Endothelial cell of umbilical vein (primary cell): ENCODE results near the gene TBCE. TPM values are rescaled to one million over a fixed set of nuclear protein-coding genes. Genes with fewer than 3 reads are reported as not detected.

Experiments used
- BruUV-seq: library from RNA; stranded (reverse); fragments of 400-500 nt; replicated peaks from 2 replicates; lab custom pipeline; 2021; lab: Mats Ljungman, UMichigan
- CTCF ChIA-PET: fragments of 300-600, 350-600 bp; sonication (Branson Sonifier 250); formaldehyde crosslinking; loops from one replicate; lab custom pipeline; 2021; ENCODE audit warnings: antibody characterized with exemption, inconsistent platforms; lab: Charles Lee
- POLR2A ChIA-PET: fragments of 300-600, 350-600 bp; sonication (Branson Sonifier 250); formaldehyde crosslinking; loops from one replicate; lab custom pipeline; 2021; ENCODE audit warnings: antibody characterized with exemption, inconsistent platforms; lab: Charles Lee
- DNase-seq: peaks from one replicate; pipeline ENCODE4 v3.0.0-alpha.2; 2011; ENCODE audit warnings: low read depth, low spot score
- FAIRE-seq: peaks from 2 replicates; lab custom pipeline; 2011; peaks lifted over from hg19 to GRCh38; lab: Jason Lieb, UNC
- H2AFZ ChIP-seq: 2 replicates; pipeline ENCODE4 v1.6.0; 2012; ENCODE audit warnings: low read depth, low read length, control low read depth, inconsistent platforms
- H3K27ac ChIP-seq: 2 replicates; pipeline ENCODE4 v1.5.1; 2011; ENCODE audit warnings: low read depth, mild to moderate bottlenecking, control low read depth, low read length, moderate library complexity; ENCODE audit not compliant: insufficient read depth
- H3K27me3 ChIP-seq, 2 experiments: 2 replicates each; pipeline versions ENCODE4 v1.6.0 to v1.6.1; 2011; ENCODE audit warnings: low read length in 2 of 2, mixed read lengths in 1 of 2; ENCODE audit not compliant: control insufficient read depth in 2 of 2, insufficient read depth in 2 of 2
- H3K36me3 ChIP-seq, 2 experiments: 2 replicates in 1 of 2; 3 replicates in 1 of 2; pipeline ENCODE4 v1.5.1; 2011; ENCODE audit warnings: low read length in 2 of 2, mild to moderate bottlenecking in 1 of 2, moderate library complexity in 1 of 2; ENCODE audit not compliant: control insufficient read depth in 2 of 2, insufficient read depth in 2 of 2; ENCODE audit errors: extremely low read depth in 1 of 2
- H3K4me1 ChIP-seq: 3 replicates; pipeline ENCODE4 v1.5.1; 2011; ENCODE audit warnings: mild to moderate bottlenecking, low read length; ENCODE audit not compliant: control insufficient read depth, insufficient read depth; ENCODE audit errors: extremely low read depth
- H3K4me2 ChIP-seq: 2 replicates; pipeline ENCODE4 v1.6.1; 2011; ENCODE audit warnings: low read length, control low read depth, mixed read lengths; ENCODE audit not compliant: insufficient read depth
- H3K4me3 ChIP-seq, 3 experiments: fragments of 200-600 bp in 1 of 3; sonication (generic), shearing (Covaris generic) in 1 of 3; replicated peaks in 1 of 3; 2 replicates each; pipeline ENCODE4 v1.5.1; 2011 to 2016; ENCODE audit warnings: control low read depth in 3 of 3, low read length in 3 of 3, mild to moderate bottlenecking in 2 of 3, inconsistent platforms in 1 of 3, low read depth in 1 of 3, moderate library complexity in 1 of 3; ENCODE audit not compliant: insufficient read depth in 1 of 3
- H3K79me2 ChIP-seq: 2 replicates; pipeline ENCODE4 v1.6.0; 2012; ENCODE audit warnings: low read length, inconsistent platforms; ENCODE audit not compliant: control insufficient read depth, insufficient read depth
- H3K9ac ChIP-seq: replicated peaks from 2 replicates; pipeline ENCODE3; 2011; ENCODE audit warnings: low read length, control low read depth; ENCODE audit not compliant: insufficient read depth; ENCODE audit errors: extremely low read depth
- H3K9me1 ChIP-seq: replicated peaks from 3 replicates; pipeline ENCODE4 v1.6.0; 2011; ENCODE audit warnings: mild to moderate bottlenecking, low read length; ENCODE audit not compliant: control insufficient read depth, insufficient read depth; ENCODE audit errors: extremely low read depth
- H3K9me3 ChIP-seq: replicated peaks from 2 replicates; pipeline ENCODE4 v1.5.1; 2012; ENCODE audit warnings: low read length, inconsistent platforms; ENCODE audit not compliant: control insufficient read depth, insufficient read depth
- H4K20me1 ChIP-seq: replicated peaks from 2 replicates; pipeline ENCODE3; 2011; ENCODE audit warnings: mild to moderate bottlenecking, low read length; ENCODE audit not compliant: control insufficient read depth, insufficient read depth; ENCODE audit errors: extremely low read depth
- EZH2 ChIP-seq: IDR thresholded peaks from 2 replicates; pipeline ENCODE4 v1.6.1; 2012; ENCODE audit warnings: borderline replicate concordance, low read depth, mild to moderate bottlenecking, moderate library complexity, low read length, inconsistent platforms; ENCODE audit not compliant: severe bottlenecking
- FOS ChIP-seq: IDR thresholded peaks from 2 replicates; pipeline ENCODE4 v1.6.1; 2011; ENCODE audit warnings: mild to moderate bottlenecking, low read length, moderate library complexity, borderline replicate concordance; ENCODE audit not compliant: insufficient read depth
- GATA2 ChIP-seq: IDR thresholded peaks from 2 replicates; pipeline ENCODE4 v1.7.0; 2011; ENCODE audit warnings: low read depth, mild to moderate bottlenecking, moderate library complexity, mixed read lengths, low read length; ENCODE audit not compliant: insufficient read length, insufficient read depth
- JUN ChIP-seq: IDR thresholded peaks from 2 replicates; pipeline ENCODE4 v1.6.1; 2011; ENCODE audit warnings: borderline replicate concordance, low read depth; ENCODE audit not compliant: insufficient read length, insufficient read depth
- MYC ChIP-seq: IDR thresholded peaks from one replicate; pipeline ENCODE4 v1.6.1; 2011; ENCODE audit warnings: mild to moderate bottlenecking, low read depth, low read length
- POLR2A ChIP-seq: IDR thresholded peaks from 2 replicates; pipeline ENCODE4 v1.6.1; 2012; ENCODE audit warnings: low read depth, mild to moderate bottlenecking, control low read depth, low read length
- dilution Hi-C: fragments of 300-500 bp; cut with MboI; formaldehyde crosslinking; loops from one replicate; pipeline ENCODE4 v1.15.0; 2019; ENCODE audit warnings: low sequenced_read_pairs; ENCODE audit not compliant: extremely low pct_ligation_motif_present
- intact Hi-C: fragments of 100-400 bp; cut with micrococcal nuclease; formaldehyde crosslinking; loops from one replicate; pipeline ENCODE4 v1.10.0; 2022
- polyA plus RNA-seq, 4 experiments: library from polyadenylated mRNA; depleted of rRNA in 3 of 4; stranded (reverse) in 3 of 4; unstranded in 1 of 4; fragments of >200 nt; gene quantifications; 2 replicates each; pipeline versions ENCODE4 v1.2.1 to v1.2.3, GENCODE V29; 2011 to 2012; ENCODE audit warnings: missing spikeins in 1 of 4
- total RNA-seq: library from RNA; stranded (reverse); gene quantifications from 2 replicates; pipeline ENCODE4 v1.2.3, GENCODE V29; 2021
- TF ChIP-seq, protein P1 (sequence below), 2 donors: IDR thresholded peaks; 1 replicate in 1 of 2; 2 replicates in 1 of 2; pipeline ENCODE4 v1.5.1; 2011; ENCODE audit warnings: low read length in 2 of 2, mild to moderate bottlenecking in 2 of 2, moderate library complexity in 2 of 2, control low read depth in 1 of 2, inconsistent platforms in 1 of 2, low read depth in 1 of 2; ENCODE audit not compliant: insufficient read depth in 1 of 2; ENCODE audit errors: extremely low read depth in 1 of 2

TBCE gene
- total and polyA plus RNA-seq, 2 donors (not counting 3 experiments of a cell fraction or from before 2014, with no cell fraction given): 13.7 to 32.6 TPM

DNA sequence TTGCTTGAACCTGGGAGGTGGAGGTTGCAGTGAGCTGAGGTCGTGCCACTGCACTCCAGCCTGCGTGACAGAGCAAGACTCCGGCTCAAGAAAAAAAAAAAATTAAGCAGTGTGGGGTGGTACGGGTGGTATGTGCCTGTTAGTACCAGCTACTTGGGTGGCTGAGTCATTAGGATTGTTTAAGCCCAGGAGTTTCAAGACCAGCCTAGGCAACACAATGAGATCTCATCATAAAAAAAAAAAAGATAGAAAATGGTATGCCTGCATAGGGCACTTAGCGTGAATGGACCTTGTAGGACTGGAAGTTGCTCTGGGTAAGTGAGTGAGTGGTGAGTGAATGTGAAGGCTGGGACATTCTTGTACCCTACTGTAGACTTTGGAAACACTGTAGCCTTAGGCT, 37.0 kb downstream of the TBCE start:
- intact Hi-C loops (no loop called here), dilution Hi-C loops (no loop called here)
- Histone ChIP-seq H3K9ac (no peak overlapping the region), H3K9me3 (no peaks in the 10 kb centered on the region), H3K4me1 (no peaks in the 10 kb centered on the region), H3K9me1 (no peaks in the 10 kb centered on the region), H3K27me3 (no peaks in the 10 kb centered on the region), H3K4me2 (no peak overlapping the region), H3K36me3 (no peaks in the 10 kb centered on the region), H3K79me2 (peaks cover 13% of the 10 kb centered on the region), H2AFZ (no peak overlapping the region), H4K20me1 (no peaks in the 10 kb centered on the region), H3K27ac (no peak overlapping the region), H3K4me3 (no peak overlapping the region)
- DNase-seq (no peak), FAIRE-seq (no peak)
- ChIA-PET CTCF (interaction anchor here (1.4 to 3.6 kb wide), 2 partner anchors 12 to 158 kb away, joined by 4 to 21 read pairs; no protein-coding TSS in a partner anchor), POLR2A (interaction anchor here (0.7 kb wide), 1 partner anchor 215 kb away, joined by 4 read pairs; no protein-coding TSS in a partner anchor)
- TF ChIP-seq POLR2A: no peak
- no peak for TF ChIP-seq FOS
- no peak for TF ChIP-seq MYC
- TF ChIP-seq EZH2: no peak
- TF ChIP-seq, protein P1, sequence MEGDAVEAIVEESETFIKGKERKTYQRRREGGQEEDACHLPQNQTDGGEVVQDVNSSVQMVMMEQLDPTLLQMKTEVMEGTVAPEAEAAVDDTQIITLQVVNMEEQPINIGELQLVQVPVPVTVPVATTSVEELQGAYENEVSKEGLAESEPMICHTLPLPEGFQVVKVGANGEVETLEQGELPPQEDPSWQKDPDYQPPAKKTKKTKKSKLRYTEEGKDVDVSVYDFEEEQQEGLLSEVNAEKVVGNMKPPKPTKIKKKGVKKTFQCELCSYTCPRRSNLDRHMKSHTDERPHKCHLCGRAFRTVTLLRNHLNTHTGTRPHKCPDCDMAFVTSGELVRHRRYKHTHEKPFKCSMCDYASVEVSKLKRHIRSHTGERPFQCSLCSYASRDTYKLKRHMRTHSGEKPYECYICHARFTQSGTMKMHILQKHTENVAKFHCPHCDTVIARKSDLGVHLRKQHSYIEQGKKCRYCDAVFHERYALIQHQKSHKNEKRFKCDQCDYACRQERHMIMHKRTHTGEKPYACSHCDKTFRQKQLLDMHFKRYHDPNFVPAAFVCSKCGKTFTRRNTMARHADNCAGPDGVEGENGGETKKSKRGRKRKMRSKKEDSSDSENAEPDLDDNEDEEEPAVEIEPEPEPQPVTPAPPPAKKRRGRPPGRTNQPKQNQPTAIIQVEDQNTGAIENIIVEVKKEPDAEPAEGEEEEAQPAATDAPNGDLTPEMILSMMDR (IDR thresholded peaks at IDR 0.05; ENCODE audit: extremely low read depth in 1 of 2, insufficient read depth in 1 of 2, low read depth in 1 of 2, low read length in 2 of 2): no peak
- no peak for TF ChIP-seq GATA2
- no peak for TF ChIP-seq JUN
- no TSS peak for BruUV-seq
